ENCODE results near the gene KHSRP.

DNA sequence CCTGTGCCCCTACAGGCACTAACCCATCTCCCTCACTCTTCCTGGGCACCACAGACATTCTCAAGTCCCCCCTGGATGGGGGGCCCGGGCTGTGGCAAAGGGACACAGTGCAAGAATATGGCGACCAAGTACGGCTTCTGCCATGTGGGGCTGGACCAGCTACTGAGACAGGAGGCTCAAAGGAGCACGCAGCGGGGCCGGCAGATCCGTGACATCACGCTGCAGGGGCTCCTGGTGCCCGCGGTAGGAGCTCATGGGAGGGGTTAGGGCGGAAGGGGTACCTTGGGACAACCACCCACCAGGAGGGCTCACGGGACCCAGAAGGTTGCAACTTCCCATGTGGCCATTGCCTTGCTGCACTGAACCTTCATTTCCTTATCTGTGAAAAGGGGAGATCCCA, 28.3 kb downstream of the KHSRP start:
- TF ChIP-seq, protein P1, sequence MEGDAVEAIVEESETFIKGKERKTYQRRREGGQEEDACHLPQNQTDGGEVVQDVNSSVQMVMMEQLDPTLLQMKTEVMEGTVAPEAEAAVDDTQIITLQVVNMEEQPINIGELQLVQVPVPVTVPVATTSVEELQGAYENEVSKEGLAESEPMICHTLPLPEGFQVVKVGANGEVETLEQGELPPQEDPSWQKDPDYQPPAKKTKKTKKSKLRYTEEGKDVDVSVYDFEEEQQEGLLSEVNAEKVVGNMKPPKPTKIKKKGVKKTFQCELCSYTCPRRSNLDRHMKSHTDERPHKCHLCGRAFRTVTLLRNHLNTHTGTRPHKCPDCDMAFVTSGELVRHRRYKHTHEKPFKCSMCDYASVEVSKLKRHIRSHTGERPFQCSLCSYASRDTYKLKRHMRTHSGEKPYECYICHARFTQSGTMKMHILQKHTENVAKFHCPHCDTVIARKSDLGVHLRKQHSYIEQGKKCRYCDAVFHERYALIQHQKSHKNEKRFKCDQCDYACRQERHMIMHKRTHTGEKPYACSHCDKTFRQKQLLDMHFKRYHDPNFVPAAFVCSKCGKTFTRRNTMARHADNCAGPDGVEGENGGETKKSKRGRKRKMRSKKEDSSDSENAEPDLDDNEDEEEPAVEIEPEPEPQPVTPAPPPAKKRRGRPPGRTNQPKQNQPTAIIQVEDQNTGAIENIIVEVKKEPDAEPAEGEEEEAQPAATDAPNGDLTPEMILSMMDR (conservative IDR thresholded peaks at IDR 0.05) = no peak
- TF ChIP-seq EZH2 (IDR thresholded peaks at IDR 0.05; ENCODE audit: low read depth) = no peak
